IPS-18c (cell line): Measurements from ENCODE around the gene HAP1.
"Not testable (repeated sequence)": the region's sequence is repeated elsewhere in the genome, so short reads cannot be mapped to it uniquely, and the experiment has no call there.

Experiments used
- H3K4me3 ChIP-seq: 2 replicates; pipeline ENCODE4 v1.7.0; 2013; ENCODE audit warnings: low read depth, mild to moderate bottlenecking, low read length, moderate library complexity; ENCODE audit not compliant: insufficient read depth
- H3K9me3 ChIP-seq: one replicate; pipeline ENCODE4 v1.6.1; 2013; ENCODE audit warnings: mild to moderate bottlenecking, low read length, moderate library complexity; ENCODE audit not compliant: control insufficient read depth, insufficient read depth

HAP1 gene

DNA sequence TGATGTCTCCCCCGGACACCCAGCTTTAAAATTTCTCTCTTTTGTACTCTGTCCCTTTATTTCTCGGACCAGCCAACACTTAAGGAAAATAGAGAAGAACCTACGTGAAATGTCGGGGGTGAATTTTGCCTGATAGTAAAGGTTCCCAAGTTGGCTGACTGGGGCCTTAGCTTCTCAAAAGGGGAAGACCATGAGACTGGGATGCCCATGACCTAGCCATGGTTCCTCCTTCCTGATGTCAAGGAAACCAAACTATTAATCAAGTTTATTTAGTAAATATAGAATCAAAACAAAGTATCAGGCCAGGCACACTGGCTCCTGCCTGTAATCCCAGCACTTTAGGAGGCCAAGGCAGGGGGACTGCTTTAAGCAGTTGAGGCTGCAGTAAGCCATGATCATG lies 48.2 kb downstream of the HAP1 start:
- Histone ChIP-seq H3K9me3 (peaks cover 3% of the 10 kb centered on the region), H3K4me3 (no peak overlapping the region)

- H3K4me3 ChIP-seq, H3K9me3 ChIP-seq: not testable (repeated sequence)
Measured at GRCh38 chr17:41685753-41686152, 48.7 kb downstream of the HAP1 start.

DNA sequence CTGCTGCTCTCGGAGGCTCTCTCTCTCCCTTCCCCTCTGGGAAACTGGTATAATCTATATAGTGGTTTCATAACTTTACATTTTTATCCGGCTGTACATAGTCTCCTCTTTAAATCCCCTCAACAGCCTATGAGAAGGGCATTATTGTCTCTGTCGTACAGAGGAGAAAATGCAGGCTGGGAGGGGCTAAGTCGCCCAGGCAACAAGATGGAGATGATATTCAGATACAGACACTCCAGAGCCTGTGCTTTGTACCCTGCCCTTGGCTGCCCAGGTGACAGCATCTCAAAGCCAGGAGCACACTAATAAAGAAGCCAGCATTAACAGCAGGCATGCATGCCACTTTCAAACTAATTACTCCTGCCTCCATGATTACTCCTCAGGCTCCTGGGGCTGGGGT lies 50.4 kb downstream of the HAP1 start:
- peaks cover 3% of the 10 kb centered on the region for H3K9me3 ChIP-seq
- no peak overlapping the region for H3K4me3 ChIP-seq

GRCh38 chr17:41683441-41684007 lies 50.9 kb downstream of the HAP1 start:
- Histone ChIP-seq H3K4me3 (no peak overlapping the region), H3K9me3 (peaks cover 3% of the 10 kb centered on the region)

GRCh38 chr17:41682631-41683030 lies 51.8 kb downstream of the HAP1 start:
- H3K4me3 ChIP-seq: no peak overlapping the region
- H3K9me3 ChIP-seq: peaks cover 3% of the 10 kb centered on the region

- H3K9me3 ChIP-seq: peaks cover 3% of the 10 kb centered on the region
Measured at GRCh38 chr17:41681776-41682175, 52.7 kb downstream of the HAP1 start.

GRCh38 chr17:41680426-41681040 lies 53.9 kb downstream of the HAP1 start:
- peaks cover 1% of the 10 kb centered on the region for H3K9me3 ChIP-seq
- H3K4me3 ChIP-seq: no peak overlapping the region

More at GRCh38 chr17:41681776-41682175, 52.7 kb downstream of the HAP1 start:
- no peak overlapping the region for H3K4me3 ChIP-seq

DNA sequence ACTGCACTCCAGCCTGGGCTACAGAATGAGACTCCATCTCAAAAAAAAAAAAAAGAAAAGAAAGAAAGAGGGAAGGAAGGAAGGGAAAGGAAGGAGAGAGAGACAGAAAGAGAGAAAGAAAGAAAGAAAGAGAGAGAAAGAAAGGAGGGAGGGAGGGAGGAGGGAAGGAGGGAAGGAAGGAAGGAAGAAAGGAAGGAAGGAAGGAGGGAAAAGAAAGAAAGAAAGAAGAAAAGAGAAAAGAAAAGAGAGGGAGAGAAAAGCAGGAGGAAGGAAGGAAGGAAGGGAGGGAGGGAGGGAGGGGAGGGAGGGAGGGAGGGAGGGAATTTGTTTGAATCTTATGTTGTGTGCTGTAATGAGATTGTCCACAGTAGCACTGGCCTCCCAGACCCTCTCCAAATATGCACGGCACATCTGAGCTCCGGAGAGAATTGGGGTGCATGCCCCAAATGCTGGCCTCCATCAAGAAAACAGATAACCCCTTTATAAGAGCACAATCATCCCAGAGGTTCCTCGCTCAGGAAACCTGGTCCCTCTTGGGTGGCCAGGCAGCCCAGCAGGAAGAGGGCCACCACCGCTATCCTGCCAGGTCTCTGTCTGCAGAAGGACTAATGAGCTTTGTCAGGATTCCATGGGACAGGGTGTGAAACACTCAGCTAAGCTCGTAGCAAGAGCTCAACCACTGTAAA lies 54.6 kb downstream of the HAP1 start:
- no peak overlapping the region for H3K4me3 ChIP-seq
- H3K9me3 ChIP-seq: no peaks in the 10 kb centered on the region

GRCh38 chr17:41678907-41679739 lies 55.3 kb downstream of the HAP1 start:
- Histone ChIP-seq H3K4me3 (no peak overlapping the region), H3K9me3 (no peaks in the 10 kb centered on the region)

DNA sequence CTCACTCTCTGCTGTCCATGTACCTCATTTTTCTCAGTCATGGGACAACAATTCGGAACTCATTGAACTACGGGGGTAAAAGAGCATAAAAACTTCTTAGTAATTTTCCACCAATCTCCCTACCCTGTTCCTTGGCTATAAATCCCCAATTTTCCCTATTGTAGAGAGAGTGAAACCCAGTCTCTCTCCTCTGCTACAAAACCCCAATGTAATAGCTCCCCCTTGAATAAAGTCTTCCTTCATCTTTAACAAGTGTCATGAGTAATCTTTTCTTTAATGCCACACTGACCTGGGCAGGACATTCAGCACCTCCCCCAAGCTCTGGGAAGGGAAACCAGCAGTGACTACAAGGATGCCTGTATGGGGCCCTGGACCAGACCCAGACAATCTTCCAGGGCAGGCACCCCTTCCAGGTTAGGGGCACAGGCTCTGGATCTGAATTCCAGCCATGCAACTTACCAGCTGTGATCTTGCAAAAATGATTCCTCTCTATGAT lies 56.0 kb downstream of the HAP1 start:
- H3K4me3 ChIP-seq: no peak overlapping the region
- no peaks in the 10 kb centered on the region for H3K9me3 ChIP-seq

GRCh38 chr17:41676058-41676419 lies 58.4 kb downstream of the HAP1 start:
- H3K4me3 ChIP-seq: no peak overlapping the region
- H3K9me3 ChIP-seq: no peaks in the 10 kb centered on the region

DNA sequence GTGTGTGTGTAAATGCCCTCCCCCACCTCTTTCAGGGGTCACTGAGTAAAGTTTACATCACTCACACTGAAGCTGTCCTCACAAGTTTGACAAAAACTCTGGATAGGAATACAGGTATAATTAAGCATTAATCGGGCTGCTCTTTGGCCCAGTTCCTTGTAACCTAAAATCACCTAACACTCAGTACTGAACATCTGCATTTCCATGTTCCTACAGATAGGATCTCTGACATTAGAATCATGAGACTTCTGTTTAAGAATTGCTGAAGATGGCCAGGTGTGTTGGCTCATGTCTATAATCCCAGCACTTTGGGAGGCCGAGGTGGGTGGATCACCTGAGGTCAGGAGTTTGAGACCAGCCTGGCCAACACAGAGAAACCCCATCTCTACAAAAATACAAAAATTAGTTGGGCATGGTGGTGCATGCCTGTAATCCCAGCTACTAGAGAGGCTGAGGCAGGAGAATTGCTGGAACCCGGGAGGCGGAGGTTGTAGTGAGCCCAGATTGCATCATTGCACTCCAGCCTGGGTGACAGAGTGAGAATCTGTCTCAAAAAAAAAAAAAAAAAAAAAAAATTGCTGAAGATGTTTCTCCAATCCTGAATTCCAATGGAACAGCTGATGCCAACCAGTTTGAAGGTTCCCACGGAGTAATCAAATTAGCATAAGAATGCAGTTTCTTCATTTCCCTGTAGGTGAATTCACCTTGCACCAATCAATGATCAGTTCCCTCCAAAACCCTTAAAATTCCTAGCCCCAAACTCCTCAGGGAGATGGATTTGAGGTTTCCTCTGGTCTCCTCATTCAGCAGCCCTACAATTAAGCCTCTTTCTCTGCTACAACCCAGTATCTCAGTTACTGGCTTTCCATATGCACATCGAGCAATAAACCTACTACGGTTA lies 59.0 kb downstream of the HAP1 start:
- not testable (repeated sequence) for H3K4me3 ChIP-seq, H3K9me3 ChIP-seq
